ENCODE data around the gene STAG1. TPM values are rescaled to one million over a fixed set of nuclear protein-coding genes. Genes with fewer than 3 reads are reported as not detected.

STAG1 gene
- total and polyA plus RNA-seq, 2 of the 13 experiments (the other 11 are each of a cell fraction or from before 2014, with no cell fraction given), result 6.2 to 25.9 TPM

GRCh38 chr3:136516656-136517055 lies 235.5 kb downstream of the STAG1 start (continued):
- TF ChIP-seq, protein P1, sequence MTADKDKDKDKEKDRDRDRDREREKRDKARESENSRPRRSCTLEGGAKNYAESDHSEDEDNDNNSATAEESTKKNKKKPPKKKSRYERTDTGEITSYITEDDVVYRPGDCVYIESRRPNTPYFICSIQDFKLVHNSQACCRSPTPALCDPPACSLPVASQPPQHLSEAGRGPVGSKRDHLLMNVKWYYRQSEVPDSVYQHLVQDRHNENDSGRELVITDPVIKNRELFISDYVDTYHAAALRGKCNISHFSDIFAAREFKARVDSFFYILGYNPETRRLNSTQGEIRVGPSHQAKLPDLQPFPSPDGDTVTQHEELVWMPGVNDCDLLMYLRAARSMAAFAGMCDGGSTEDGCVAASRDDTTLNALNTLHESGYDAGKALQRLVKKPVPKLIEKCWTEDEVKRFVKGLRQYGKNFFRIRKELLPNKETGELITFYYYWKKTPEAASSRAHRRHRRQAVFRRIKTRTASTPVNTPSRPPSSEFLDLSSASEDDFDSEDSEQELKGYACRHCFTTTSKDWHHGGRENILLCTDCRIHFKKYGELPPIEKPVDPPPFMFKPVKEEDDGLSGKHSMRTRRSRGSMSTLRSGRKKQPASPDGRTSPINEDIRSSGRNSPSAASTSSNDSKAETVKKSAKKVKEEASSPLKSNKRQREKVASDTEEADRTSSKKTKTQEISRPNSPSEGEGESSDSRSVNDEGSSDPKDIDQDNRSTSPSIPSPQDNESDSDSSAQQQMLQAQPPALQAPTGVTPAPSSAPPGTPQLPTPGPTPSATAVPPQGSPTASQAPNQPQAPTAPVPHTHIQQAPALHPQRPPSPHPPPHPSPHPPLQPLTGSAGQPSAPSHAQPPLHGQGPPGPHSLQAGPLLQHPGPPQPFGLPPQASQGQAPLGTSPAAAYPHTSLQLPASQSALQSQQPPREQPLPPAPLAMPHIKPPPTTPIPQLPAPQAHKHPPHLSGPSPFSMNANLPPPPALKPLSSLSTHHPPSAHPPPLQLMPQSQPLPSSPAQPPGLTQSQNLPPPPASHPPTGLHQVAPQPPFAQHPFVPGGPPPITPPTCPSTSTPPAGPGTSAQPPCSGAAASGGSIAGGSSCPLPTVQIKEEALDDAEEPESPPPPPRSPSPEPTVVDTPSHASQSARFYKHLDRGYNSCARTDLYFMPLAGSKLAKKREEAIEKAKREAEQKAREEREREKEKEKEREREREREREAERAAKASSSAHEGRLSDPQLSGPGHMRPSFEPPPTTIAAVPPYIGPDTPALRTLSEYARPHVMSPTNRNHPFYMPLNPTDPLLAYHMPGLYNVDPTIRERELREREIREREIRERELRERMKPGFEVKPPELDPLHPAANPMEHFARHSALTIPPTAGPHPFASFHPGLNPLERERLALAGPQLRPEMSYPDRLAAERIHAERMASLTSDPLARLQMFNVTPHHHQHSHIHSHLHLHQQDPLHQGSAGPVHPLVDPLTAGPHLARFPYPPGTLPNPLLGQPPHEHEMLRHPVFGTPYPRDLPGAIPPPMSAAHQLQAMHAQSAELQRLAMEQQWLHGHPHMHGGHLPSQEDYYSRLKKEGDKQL (CRISPR knock-in tag; IDR thresholded peaks at IDR 0.05; ENCODE audit: low read depth), result no peak
- no peak for TF ChIP-seq THAP11 (CRISPR knock-in tag; IDR thresholded peaks at IDR 0.05)
- TF ChIP-seq SRY (CRISPR knock-in tag; IDR thresholded peaks at IDR 0.05), result no peak

DNA sequence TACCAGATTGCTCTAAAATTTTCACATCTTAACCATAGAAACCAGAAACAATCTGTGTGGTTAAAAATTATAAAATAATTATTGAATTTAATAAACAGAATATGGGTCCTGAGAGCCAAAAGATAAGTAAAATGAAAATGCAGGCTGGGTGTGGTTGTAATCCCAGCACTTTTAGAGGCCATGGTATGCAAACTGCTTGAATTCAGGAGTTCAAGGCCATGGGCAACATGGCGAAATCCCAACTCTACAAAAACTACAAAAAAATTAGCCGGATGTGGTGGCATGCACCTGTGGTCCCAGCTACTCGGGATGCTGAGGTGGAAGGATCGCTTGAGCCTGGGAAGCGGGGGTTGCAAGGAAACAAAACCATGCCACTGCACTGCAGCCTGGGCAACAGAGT lies 236.1 kb downstream of the STAG1 start:
- Histone ChIP-seq H2AFZ (ENCODE audit: low read length) (no peak overlapping the region), H3K4me3 (replicated peaks in 1 of 3; ENCODE audit: insufficient read depth in 1 of 3, low read depth in 2 of 3, low read length in 3 of 3) (no peak overlapping the region), H3K9me3 (ENCODE audit: low read length) (no peaks in the 10 kb centered on the region), H3K27ac (ENCODE audit: extremely low read length, insufficient read depth, low read length) (no peak overlapping the region), H3K36me3 (replicated peaks in 1 of 2; ENCODE audit: control insufficient read depth in 1 of 2, insufficient read depth in 2 of 2, low read length in 2 of 2) (peaks cover 0 to 1% of the 10 kb centered on the region in 2 experiments; a peak in 2 of 5 replicates), H3K4me1 (ENCODE audit: insufficient read depth, low read length) (peaks cover 5% of the 10 kb centered on the region), H3K9ac (ENCODE audit: insufficient read depth, low read depth, low read length) (no peak overlapping the region), H4K20me1 (ENCODE audit: insufficient read depth, low read length) (no peaks in the 10 kb centered on the region), H3K79me2 (ENCODE audit: insufficient read depth, low read length) (no peaks in the 10 kb centered on the region), H3K27me3 (ENCODE audit: control insufficient read depth in 1 of 2, insufficient read depth in 2 of 2, low read length in 2 of 2) (no peaks in the 10 kb centered on the region), H3K4me2 (ENCODE audit: low read depth, low read length) (no peak overlapping the region)
- BruUV-seq (replicated peaks), result no TSS peak
- POLR2A ChIA-PET, result no interaction called here
- CTCF ChIA-PET (ENCODE audit: low intra/inter-chr PET ratio, low total read pairs), result no interaction called here
- intact Hi-C loops (cut with micrococcal nuclease; ENCODE audit: unreplicated experiment), result no loop called here
- in situ Hi-C loops (cut with HindIII; ENCODE audit: extremely low pct_ligation_motif_present, low pct_unique_long_range_greater_than_20kb), result no loop called here
- WGBS (ENCODE audit: low lambda C conversion rate), result 77% methylated on average over 5 of the region's 5 CpGs
- ATAC-seq (no peak), DNase-seq (ENCODE audit: low spot score) (peak; percentile 39), FAIRE-seq (peak; percentile 56)
- TF ChIP-seq NR2F6 (IDR thresholded peaks at IDR 0.05), result 0 out of 2 replicates have a peak, but pooled peaks have one; percentile 21
- TF ChIP-seq NR2F6 (CRISPR knock-in tag; IDR thresholded peaks at IDR 0.05), result no peak
- no peak for TF ChIP-seq ETS1 (CRISPR knock-in tag; IDR thresholded peaks at IDR 0.05)
- TF ChIP-seq RARA (CRISPR knock-in tag; IDR thresholded peaks at IDR 0.05), result peak; percentile 54
- TF ChIP-seq SOX13 (IDR thresholded peaks at IDR 0.05), result no peak
- 0 out of 4 replicates have a peak, but pooled peaks of 1 of the 2 experiments have one; percentile 11 for TF ChIP-seq SOX13 (CRISPR knock-in tag; conservative IDR thresholded peaks at IDR 0.05 in 1 of 2, IDR thresholded peaks at IDR 0.05 in 1 of 2)
- TF ChIP-seq ZMYM4 (CRISPR knock-in tag; IDR thresholded peaks at IDR 0.05), result peak; percentile 44; the same call in 1 of the 2 replicates
- peak; percentile 29; the same call in 1 of the 2 replicates for TF ChIP-seq ZNF362 (CRISPR knock-in tag; IDR thresholded peaks at IDR 0.05; ENCODE audit: borderline replicate concordance)
- TF ChIP-seq, protein P2, sequence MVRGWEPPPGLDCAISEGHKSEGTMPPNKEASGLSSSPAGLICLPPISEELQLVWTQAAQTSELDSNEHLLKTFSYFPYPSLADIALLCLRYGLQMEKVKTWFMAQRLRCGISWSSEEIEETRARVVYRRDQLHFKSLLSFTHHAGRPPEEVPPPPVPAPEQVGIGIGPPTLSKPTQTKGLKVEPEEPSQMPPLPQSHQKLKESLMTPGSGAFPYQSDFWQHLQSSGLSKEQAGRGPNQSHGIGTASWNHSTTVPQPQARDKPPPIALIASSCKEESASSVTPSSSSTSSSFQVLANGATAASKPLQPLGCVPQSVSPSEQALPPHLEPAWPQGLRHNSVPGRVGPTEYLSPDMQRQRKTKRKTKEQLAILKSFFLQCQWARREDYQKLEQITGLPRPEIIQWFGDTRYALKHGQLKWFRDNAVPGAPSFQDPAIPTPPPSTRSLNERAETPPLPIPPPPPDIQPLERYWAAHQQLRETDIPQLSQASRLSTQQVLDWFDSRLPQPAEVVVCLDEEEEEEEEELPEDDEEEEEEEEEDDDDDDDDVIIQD (CRISPR knock-in tag; IDR thresholded peaks at IDR 0.05; ENCODE audit: low read depth), result peak; percentile 36; the same call in 1 of the 2 replicates
- peak; percentile 61 for TF ChIP-seq TEAD3 (CRISPR knock-in tag; optimal IDR thresholded peaks at IDR 0.05; ENCODE audit: borderline replicate concordance)

All from HepG2 (cell line).